GM18861 (cell line): ENCODE data around the gene FBLIM1.

Experiments used
- ATAC-seq: cut with Tn5 transposase; IDR thresholded peaks from one replicate; pipeline ENCODE4 v1.9.1; 2021; ENCODE audit not compliant: unreplicated experiment

FBLIM1 gene

DNA sequence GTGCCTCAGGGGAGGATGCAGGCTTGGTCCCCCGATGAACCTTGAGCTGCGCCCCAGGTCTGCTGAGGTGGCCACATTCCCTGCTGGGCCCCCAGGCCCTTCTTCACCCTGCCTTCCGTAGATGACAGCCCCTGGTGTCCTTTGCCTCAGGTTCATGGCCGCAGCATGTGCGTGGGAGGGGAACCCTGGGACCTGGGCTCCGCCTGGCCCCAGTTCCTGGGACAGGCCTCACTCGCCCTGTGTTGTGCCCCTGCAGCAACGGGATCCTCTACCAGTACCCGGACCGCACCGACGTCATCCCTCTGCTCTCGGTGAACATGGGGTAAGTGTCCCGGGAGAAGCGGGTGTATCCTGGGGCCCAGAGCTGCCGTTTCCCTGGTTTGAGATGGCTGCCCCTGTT lies 27.7 kb upstream of the FBLIM1 start:
- ATAC-seq = no peak

DNA sequence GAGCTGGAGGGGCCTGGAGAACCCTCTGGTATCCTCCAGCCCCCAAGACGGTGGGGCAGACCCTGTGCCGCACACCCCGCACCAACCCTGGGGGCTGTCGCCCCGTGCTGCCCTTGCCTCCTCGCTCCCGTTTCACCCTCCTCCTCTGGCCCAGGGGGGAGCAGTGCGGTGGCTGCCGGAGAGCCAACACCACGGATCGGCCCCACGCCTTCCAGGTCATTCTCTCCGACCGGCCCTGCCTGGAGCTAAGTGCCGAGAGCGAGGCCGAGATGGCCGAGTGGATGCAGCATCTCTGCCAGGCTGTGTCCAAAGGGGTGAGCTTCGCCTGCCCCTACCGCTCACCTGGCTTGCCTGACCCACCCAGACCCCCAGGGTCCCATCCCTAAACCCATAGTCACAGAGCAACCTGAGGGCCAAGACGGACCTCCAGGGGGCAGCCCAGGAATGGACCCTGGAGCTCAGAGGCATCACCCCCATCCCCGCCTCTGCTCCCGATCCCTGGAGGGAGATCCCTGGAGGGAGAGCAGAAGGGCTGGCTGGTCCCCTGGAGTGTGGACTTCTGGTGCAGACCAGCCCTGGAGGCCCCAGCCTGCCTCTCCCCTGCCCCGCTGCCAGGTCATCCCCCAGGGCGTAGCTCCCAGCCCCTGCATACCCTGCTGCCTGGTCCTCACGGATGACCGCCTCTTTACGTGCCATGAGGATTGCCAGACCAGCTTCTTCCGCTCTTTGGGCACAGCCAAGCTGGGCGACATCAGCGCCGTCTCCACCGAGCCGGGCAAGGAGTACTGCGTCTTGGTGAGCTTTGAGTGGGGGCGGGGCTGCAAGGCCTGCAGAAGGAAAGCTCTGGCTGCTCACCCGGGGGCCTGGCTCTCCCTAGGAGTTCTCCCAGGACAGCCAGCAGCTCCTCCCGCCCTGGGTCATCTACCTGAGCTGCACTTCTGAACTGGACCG lies 26.6 kb upstream of the FBLIM1 start:
- ATAC-seq = no peak

DNA sequence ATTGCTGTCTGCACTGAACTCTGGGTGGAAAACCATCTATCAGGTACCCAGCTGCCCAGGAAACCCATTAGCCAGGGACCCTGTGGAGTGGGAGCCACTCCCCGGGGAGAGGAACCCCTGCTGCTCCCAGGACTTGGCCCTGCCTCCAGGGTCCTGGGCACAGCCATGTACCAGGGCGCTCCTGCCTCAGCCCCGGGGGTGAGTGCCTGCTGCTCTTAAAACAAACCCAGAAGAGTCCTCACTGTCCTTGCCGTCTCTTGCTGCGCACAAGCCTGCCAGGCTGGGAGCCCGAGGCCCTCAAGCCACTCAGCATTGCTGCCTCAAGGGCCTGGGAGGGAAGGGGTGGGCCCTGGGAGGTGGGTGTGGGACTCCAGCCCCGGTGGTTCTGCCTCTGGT lies 25.9 kb upstream of the FBLIM1 start:
- no peak for ATAC-seq

DNA sequence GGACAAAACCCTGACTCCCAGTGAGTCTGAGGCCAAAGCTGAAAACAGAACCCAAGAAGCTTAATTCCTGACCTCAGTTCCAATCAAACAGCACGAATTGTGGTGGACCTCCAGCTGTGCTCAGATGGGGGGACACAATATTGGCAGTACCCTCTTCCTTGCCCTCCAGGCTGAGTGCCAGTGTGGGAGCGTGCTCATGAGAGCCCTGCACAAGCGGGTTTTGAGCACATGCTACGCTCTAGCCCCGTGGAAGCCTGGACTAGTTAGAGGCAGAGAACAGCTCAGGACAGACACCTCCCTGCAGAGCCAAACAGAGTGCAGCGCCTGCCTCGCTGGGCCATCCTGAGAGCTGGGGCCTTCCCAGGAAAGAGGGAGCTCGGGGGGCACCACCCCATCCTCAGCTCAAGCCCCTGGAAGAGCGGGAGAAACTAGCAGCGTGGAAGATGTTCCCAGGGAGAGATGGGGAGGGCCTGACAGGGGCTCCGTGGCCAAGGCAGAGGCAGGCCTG lies 25.3 kb upstream of the FBLIM1 start:
- no peak for ATAC-seq

DNA sequence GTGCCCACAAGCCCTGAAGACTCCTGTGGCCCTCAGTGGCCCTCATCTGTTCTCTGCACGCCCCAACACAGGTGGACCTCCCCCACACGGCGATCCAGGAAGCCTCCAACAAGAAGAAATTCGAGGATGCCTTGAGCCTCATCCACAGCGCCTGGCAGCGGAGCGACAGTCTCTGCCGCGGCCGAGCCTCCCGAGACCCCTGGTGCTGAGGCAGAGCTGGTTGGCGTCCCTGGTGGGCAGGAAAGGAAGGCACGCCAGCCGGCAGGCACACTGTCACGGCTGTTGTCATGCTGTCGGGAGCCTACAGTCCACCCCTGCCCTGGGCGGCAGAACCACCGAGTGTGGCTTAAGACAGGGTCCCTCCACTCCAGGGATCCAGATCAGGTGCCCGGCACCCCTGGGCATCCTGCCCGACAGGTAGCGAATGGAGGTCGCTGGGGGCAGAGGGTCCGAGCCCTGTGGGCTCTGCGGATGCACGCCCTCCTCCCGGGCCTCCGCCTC lies 24.8 kb upstream of the FBLIM1 start:
- no peak for ATAC-seq

DNA sequence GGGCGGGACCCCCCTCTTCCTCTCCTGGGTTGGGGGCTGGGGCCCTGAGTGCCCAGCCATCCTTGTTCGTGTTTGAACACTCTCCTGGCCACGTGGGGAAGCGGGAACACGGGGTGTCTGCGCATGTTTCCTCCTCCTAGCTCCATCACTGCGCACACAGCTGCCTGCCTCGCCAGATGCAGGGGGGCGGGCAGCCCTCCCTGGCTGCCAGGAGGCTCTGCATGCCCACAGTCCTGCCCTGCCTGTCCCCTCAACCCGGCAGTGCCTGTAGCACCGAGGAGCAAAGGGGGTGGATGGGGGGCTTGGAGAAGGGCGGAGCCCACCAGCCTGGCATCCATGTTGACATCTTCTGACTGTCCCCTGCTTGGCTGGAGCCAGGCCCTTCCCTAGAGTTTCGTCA lies 24.3 kb upstream of the FBLIM1 start:
- ATAC-seq = no peak

DNA sequence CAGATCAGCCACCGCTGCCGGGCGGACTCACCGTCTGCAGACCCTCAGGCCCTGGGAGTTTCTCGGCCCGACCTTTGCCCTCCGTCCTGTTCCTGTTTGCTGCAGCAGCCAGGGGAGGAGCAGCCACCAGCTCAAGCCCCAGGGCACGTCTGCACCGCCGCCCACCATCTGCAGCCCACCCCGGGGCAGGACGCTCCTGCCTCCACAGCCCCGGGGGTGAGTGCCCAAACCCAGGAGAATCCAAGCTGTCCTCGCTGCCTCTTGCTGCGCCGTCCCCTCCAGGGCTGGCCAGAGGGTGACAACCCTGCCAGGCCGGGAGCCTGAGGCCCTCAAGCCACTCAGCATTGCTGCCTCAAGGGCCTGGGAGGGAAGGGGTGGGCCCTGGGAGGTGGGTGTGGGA lies 23.7 kb upstream of the FBLIM1 start:
- ATAC-seq = no peak

DNA sequence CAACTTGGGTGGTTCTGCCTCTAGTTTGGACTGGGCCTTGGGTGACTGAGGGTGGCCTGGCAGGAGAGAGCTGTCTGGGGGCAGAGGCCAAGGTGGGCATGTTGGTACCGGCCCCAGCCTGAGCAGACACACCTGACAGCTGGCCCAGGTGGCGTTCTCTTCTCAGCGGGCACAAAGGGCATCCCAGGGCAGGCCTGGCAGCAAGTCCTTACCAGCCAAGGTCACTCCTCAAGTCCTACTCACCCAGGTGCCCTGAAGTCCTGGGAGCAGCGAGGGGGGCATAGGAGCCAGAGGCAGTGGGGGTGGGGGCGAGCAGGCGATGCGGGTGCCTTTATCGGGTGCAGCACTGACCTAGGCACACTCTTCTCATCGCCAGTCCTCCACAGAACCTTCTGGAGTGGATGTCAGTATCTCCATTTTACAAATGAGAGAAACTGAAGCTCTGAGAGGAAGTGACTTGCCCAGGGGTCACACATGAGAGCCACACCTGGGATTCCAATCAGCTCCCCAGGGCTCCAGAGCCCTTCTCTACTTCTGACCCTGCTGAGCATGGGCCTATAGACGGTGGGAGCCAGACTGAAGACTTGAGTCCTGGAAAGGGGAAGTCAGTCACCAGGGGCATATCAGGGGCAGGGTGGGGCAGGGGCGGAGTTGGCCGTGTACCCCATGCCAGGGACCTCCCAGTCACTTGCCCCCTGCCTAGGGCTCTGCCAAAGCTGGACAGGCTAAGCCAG lies 23.1 kb upstream of the FBLIM1 start:
- no peak for ATAC-seq

DNA sequence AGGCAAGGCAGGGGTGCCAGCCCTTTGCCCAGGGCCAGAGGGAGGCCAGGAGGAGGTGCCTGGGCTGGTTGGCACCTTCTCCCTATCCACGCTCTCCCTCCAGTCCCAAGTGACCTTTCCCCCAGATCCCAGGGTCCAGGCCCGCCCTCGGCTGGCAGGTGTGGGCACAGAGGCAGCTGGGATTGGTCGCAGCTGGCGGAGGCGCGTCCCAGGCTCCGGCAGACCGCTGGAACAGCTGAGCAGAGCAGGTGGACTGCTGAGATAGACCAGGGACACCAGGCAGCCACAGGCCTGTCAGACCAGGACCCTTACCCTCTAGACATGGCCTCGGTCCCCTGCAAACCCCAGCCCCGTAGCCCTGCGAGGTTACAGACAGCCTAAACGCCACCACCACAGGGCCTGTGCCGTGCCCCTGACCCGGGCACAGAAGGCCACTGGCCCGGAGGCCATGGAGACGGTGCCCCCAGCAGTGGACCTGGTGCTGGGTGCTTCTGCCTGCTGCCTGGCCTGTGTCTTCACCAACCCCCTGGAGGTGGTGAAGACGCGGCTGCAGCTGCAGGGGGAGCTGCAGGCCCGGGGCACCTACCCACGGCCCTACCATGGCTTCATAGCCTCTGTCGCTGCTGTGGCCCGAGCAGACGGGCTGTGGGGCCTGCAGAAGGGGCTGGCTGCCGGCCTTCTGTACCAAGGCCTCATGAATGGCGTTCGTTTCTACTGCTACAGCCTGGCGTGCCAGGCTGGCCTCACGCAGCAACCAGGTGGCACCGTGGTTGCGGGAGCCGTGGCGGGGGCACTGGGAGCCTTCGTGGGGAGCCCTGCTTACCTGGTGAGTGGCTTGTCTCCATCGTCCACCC lies 22.3 kb upstream of the FBLIM1 start, which contains the start of gene SLC25A34:
SLC25A34 (plus strand) TSS at position 221 of the 854 bp plus-strand sequence; CDS start at position 449, 228 bp downstream.
- no peak for ATAC-seq

DNA sequence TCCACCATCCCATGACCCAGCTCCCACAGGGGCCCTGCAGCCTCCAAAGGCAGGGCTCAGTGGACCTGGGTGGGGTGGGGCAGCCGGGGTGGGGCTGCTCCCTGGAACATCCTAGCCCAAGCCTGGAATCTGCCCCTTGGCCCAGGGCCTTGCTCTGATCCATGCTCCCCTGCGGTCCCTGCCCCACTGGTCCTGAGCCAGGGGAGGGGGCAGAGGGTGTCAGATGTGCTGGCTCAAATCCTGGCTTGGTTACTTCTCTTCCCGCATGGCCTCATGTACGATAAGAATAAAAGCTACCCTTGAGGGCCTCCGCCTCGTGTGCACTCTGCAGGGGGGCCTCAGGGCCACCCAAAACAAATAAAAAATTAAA lies 21.7 kb upstream of the FBLIM1 start:
- ATAC-seq = no peak

DNA sequence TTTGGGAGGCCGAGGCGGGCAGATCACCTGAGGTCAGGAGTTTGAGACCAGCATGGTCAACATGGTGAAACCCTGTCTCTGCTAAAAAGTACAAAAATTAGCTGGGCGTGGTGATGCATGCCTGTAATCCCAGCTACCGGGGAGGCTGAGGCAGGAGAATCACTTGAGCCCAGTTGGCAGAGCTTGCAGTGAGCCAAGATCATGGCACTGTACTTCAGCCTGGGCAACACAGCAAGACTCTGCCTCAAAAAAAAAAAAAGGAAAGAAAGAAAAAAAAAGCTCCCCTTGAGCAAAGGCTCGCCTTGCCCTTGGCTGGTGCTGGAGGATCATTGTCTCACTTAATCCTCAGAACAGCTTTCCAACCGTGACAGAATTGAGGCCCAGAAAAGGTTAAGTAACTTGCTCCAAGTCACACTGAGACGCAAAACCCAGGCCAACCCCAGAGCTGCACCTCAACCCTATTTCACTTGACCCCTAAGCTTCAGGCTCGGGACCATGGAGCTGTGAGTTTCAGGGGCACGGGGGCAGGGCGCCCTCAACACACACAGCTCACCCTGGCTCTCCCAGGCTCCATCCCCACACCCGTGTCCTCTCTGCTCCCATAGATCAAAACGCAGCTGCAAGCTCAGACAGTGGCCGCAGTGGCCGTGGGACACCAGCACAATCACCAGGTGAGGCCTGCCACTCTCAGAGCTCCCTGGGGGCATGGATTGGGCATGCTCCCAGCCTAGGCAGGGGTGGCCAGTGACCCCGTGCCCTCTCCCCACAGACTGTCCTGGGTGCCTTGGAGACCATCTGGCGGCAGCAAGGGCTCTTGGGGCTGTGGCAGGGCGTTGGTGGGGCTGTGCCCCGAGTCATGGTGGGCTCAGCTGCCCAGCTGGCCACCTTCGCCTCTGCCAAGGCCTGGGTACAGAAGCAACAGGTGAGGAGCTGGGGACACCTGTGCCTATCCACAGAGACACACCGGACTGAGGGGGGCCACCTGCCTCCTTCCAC lies 21.0 kb upstream of the FBLIM1 start:
- no peak for ATAC-seq

DNA sequence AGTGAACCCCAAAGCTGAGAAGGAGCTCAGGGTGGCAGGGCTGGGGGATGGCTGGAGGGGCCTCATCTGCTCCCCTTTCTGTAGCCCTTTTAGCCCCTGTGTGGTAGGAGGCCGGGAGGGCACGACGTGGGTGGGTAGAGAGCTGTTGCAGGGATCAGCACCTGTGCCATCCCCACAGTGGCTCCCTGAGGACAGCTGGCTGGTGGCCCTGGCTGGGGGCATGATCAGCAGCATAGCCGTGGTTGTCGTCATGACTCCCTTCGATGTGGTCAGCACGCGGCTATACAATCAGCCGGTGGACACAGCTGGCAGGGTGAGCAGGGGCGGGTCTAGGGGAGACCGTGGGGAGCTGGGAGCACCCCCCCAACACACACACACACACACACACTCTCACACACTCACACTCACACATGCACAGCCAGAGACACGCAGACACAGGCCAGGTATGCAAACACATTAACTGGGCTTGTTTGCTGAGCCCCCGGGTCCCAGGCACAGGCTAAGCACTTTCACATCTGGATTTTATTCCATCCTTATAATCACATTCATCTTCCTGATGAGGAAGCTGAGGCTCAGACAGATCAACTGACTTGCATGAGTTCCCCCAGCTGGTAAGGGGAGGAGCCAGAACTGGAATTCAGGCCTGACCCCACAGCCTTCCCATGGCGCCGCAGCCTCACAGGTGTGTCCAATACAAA lies 20.0 kb upstream of the FBLIM1 start:
- no peak for ATAC-seq

DNA sequence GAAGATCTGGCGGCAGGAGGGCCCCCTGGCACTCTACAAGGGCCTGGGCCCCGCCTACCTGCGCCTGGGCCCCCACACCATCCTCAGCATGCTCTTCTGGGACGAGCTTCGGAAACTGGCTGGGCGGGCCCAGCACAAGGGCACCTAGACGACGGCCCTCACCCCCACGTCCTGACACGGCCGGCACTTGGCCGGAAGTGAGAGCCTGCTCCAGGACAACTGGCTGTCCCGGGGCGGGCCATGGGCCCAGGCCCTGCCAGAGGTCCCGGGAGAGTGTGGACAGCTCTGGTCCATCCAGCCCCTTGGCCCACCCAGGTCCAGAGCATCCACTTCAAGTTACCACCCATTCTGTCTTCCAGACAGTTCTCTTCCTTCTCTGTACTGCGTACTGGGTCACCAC lies 19.3 kb upstream of the FBLIM1 start:
- no peak for ATAC-seq

DNA sequence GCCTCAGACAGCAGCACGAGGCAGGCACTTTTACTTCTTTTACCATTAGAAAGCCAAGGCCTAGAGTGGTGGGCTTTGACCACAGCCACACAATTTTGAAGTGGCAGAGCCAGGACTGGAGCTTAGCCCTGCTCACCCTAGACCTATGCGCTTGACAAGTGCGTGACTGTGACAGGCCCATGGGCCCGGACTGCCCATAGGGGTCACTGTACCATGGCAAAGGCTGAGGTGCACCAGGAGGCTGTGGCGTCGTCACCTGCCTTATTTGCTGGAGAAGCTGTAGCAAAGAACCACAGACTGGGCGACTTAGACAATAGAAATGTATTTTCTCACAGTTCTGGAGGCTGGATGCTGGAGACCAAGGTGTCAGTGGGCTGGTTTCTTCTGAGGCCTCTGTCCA lies 18.9 kb upstream of the FBLIM1 start:
- ATAC-seq = no peak

DNA sequence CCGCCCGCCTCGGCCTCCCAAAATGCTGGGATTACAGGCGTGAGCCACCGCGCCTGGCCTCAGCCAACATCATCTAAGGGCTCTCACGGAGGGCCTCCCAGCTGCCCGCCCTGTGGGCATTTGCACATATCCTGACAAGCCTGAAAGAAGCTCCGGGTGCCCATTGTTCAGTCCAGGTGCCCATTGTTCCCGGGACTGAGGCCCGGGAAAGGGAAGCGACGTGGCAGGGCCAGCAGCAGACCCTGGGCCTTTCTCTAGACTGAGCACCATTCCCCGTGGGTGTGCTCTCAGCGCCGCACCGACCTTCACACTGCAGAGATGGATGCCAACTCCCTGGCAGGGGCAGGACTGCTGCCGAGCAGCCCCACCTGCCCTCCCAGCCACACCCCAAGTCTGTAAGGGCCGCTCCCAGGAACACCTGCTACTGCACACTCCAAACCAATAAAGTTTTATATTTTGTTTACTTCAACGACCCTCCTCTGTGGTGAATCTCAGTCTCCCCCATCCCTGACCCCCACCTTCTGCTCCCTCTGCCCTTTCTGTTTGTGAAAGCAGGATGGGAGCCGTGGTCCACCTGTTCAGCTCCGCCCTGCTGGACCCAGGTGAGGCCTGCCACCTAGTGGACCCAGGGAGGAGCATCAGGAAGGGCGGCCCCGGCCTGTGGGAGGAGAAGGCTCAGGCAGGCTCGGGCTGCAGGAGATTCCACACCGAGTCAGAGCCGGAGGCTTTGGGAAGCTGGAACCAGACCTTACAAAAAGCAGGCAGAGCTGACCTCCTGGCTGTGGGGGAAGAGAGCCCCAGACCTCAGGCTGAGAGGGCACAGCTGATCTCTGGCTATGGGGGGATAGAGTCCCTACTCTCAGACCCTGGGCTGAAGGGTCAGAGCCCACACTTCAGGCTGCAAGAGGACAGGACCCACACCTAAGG lies 17.4 kb upstream of the FBLIM1 start:
- peak; percentile 48 for ATAC-seq

DNA sequence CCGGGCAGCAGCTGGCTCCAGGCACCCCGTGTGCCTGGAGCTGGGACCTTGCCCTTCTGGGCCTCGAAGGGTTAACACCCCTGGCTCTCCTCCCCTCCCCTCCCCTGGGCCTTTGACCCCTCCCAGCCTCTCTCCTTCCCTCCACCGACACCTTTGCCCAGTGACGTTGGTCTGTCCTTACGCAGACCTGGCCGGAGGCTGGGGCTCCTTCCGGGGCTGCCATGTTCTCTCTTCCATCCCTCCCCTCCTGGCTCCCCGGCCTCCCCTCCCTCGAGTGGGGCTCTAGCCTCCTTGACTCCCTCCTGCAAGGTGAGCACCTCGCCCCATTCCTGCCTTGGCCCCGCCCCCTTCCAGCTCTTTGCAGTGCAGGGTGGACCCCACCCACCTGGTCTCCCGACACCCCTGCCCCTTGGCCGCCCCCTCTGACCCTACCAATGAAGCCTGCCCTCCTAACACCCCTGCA lies 16.2 kb upstream of the FBLIM1 start, which contains the start of gene TMEM82:
TMEM82 (plus strand) TSS at position 161 of the 463 bp plus-strand sequence; CDS start at position 222, 61 bp downstream.
- no peak for ATAC-seq

DNA sequence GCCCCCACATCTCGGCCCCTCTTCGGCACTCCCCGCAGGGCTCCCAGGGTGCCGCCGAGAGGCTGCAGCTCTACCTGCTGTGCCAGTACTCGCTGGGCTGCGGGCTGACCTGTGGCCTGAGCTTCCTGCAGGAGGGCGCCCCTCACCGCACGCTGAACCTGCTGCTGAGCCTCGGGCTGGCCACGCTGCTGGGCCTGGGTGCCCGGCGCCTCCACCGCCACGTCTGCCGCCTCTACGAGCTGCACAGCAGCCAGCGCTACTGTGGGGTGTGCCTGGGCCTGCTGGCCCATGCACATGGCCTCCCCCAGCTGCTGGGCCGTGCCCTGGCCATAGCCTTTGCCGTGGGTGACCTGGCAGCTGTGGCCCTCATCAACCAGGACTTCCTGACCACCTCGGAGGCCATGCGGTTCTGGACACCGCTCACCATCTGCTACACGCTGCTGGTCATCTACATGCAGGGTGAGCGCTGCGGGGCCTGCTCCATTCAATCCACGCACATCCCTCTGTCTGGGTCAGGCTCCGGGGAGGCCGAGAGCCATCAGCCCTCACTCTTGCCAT lies 14.4 kb upstream of the FBLIM1 start:
- ATAC-seq = no peak
